ENCODE results near the gene NCAPD3.

The NCAPD3 gene

GRCh38 chr11:134252346-134253187 lies 28.8 kb upstream of the NCAPD3 start:
- no peak for DNase-seq (ENCODE audit: low read depth in 2 of 2)

- no peak for DNase-seq (ENCODE audit: low read depth in 2 of 2)
These were observed 26.9 kb upstream of the NCAPD3 start for GRCh38 chr11:134250675-134251074.

- no peak for DNase-seq (ENCODE audit: low read depth in 2 of 2)
These were observed 26.5 kb upstream of the NCAPD3 start for GRCh38 chr11:134250246-134250645.

- no peak for DNase-seq (ENCODE audit: low read depth in 2 of 2)
These were observed 25.2 kb upstream of the NCAPD3 start for GRCh38 chr11:134248910-134249480.

- DNase-seq (ENCODE audit: low read depth in 2 of 2) = no peak
These were observed 22.9 kb upstream of the NCAPD3 start for GRCh38 chr11:134246678-134247077.

- DNase-seq (ENCODE audit: low read depth in 2 of 2) = no peak
These were observed 22.3 kb upstream of the NCAPD3 start for GRCh38 chr11:134246100-134246499.

GRCh38 chr11:134245434-134245833 lies 21.7 kb upstream of the NCAPD3 start:
- DNase-seq (ENCODE audit: low read depth in 2 of 2) = no peak

GRCh38 chr11:134244593-134244992 lies 20.8 kb upstream of the NCAPD3 start:
- DNase-seq (ENCODE audit: low read depth in 2 of 2) = no peak

- DNase-seq (ENCODE audit: low read depth in 2 of 2) = no peak
These were observed 20.1 kb upstream of the NCAPD3 start for GRCh38 chr11:134243913-134244312.

GRCh38 chr11:134242376-134242775 lies 18.6 kb upstream of the NCAPD3 start:
- no peak for DNase-seq (ENCODE audit: low read depth in 2 of 2)

- no peak for DNase-seq (ENCODE audit: low read depth in 2 of 2)
These were observed 16.8 kb upstream of the NCAPD3 start for GRCh38 chr11:134240592-134240991.

- no peak for DNase-seq (ENCODE audit: low read depth in 2 of 2)
These were observed 15.2 kb upstream of the NCAPD3 start for GRCh38 chr11:134238956-134239355.

- no peak for DNase-seq (ENCODE audit: low read depth in 2 of 2)
These were observed 13.8 kb upstream of the NCAPD3 start for GRCh38 chr11:134237557-134237922.

- DNase-seq (ENCODE audit: low read depth in 2 of 2) = no peak
These were observed 13.2 kb upstream of the NCAPD3 start for GRCh38 chr11:134236834-134237556.

- no peak for DNase-seq (ENCODE audit: low read depth in 2 of 2)
These were observed 11.6 kb upstream of the NCAPD3 start for GRCh38 chr11:134235399-134235798.

GRCh38 chr11:134233729-134234179 lies 10.0 kb upstream of the NCAPD3 start:
- DNase-seq (ENCODE audit: low read depth in 2 of 2) = no peak

GRCh38 chr11:134231958-134232659 lies 8.3 kb upstream of the NCAPD3 start:
- DNase-seq (ENCODE audit: low read depth in 2 of 2) = no peak

- no peak for DNase-seq (ENCODE audit: low read depth in 2 of 2)
These were observed 6.6 kb upstream of the NCAPD3 start for GRCh38 chr11:134230339-134230738.

GRCh38 chr11:134229126-134229790 lies 5.5 kb upstream of the NCAPD3 start:
- no peak for DNase-seq (ENCODE audit: low read depth in 2 of 2)

- peak in 1 of 2 donors; percentile 10 for DNase-seq (ENCODE audit: low read depth in 2 of 2)
These were observed 4.9 kb upstream of the NCAPD3 start for GRCh38 chr11:134228625-134229024.

GRCh38 chr11:134226806-134227325 lies 3.1 kb upstream of the NCAPD3 start:
- DNase-seq (ENCODE audit: low read depth in 2 of 2) = no peak
